Testis (tissue), 2 donors: ENCODE results near the gene ABAT.

Experiments used
- POLR2A ChIP-seq: fragments of 450-650 bp; IDR thresholded peaks from one replicate; pipeline ENCODE4 v1.6.1; 2017; ENCODE audit warnings: antibody characterized with exemption, mild to moderate bottlenecking, moderate library complexity
- TF ChIP-seq, protein P1 (sequence below), 3 experiments: fragments of 450-650 bp in 2 of 3; fragments of 200-600 bp in 1 of 3; sonication (generic) in 1 of 3; IDR thresholded peaks; one replicate each; pipeline ENCODE4 v1.5.1; 2016 to 2019; ENCODE audit warnings: antibody characterized with exemption in 3 of 3, mild to moderate bottlenecking in 2 of 3, moderate library complexity in 1 of 3

DNA sequence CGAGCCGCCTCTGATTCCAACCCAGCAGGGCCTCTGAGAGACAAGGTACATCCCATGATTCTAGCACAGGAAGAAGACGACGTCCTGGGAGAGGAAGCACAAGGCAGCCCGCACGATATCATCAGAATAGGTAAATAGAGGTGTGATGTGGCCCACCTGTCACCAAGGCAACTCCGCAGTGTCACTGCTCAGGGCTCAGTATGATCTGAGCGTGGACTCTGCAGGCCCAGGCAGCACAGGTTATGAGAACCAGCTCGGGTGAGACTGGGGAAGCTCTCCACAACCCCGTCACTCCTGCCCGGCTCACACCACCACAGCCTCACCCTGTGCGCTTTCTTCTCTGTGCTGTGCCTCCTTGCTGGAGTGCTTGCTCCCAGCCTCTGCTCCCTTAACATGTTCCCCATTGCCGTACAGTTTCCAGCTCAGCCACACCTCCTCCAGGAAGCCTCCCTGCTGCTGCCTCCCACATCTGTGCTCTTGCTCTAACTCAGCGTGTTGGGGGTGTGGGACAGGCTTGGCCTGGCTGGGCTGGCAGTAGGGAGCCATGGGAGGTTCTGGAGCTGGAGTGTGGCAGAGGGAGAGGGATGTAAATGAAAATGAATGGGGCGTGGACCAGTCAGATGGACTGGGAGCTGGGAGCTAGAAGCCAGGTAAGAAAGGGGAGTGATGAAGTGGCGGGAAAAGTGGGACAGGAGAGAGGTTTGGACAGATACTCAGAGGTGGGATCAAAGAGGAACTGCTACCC, 45.3 kb upstream of the ABAT start:
- TF ChIP-seq POLR2A: no peak
- TF ChIP-seq, protein P1, sequence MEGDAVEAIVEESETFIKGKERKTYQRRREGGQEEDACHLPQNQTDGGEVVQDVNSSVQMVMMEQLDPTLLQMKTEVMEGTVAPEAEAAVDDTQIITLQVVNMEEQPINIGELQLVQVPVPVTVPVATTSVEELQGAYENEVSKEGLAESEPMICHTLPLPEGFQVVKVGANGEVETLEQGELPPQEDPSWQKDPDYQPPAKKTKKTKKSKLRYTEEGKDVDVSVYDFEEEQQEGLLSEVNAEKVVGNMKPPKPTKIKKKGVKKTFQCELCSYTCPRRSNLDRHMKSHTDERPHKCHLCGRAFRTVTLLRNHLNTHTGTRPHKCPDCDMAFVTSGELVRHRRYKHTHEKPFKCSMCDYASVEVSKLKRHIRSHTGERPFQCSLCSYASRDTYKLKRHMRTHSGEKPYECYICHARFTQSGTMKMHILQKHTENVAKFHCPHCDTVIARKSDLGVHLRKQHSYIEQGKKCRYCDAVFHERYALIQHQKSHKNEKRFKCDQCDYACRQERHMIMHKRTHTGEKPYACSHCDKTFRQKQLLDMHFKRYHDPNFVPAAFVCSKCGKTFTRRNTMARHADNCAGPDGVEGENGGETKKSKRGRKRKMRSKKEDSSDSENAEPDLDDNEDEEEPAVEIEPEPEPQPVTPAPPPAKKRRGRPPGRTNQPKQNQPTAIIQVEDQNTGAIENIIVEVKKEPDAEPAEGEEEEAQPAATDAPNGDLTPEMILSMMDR (IDR thresholded peaks at IDR 0.05): no peak
